A673 (cell line): ENCODE data around the gene KCNMB1.

ENCODE experiments used
- EZH2 ChIP-seq: fragments of 200-600 bp; sonication (generic); IDR thresholded peaks from 2 replicates; pipeline ENCODE4 v1.6.1; 2017; ENCODE audit warnings: borderline replicate concordance, low read depth, mild to moderate bottlenecking, mixed read lengths, antibody characterized with exemption, low read length; ENCODE audit not compliant: poor library complexity, severe bottlenecking
- TF ChIP-seq, protein P1 (sequence below): fragments of 300-800, 200-600 bp; sonication (generic); conservative IDR thresholded peaks from 2 replicates; pipeline ENCODE4 v1.5.1; 2017; ENCODE audit warnings: low read depth, mild to moderate bottlenecking, antibody characterized with exemption, low read length, moderate library complexity, mixed read lengths

- TF ChIP-seq, protein P1, sequence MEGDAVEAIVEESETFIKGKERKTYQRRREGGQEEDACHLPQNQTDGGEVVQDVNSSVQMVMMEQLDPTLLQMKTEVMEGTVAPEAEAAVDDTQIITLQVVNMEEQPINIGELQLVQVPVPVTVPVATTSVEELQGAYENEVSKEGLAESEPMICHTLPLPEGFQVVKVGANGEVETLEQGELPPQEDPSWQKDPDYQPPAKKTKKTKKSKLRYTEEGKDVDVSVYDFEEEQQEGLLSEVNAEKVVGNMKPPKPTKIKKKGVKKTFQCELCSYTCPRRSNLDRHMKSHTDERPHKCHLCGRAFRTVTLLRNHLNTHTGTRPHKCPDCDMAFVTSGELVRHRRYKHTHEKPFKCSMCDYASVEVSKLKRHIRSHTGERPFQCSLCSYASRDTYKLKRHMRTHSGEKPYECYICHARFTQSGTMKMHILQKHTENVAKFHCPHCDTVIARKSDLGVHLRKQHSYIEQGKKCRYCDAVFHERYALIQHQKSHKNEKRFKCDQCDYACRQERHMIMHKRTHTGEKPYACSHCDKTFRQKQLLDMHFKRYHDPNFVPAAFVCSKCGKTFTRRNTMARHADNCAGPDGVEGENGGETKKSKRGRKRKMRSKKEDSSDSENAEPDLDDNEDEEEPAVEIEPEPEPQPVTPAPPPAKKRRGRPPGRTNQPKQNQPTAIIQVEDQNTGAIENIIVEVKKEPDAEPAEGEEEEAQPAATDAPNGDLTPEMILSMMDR = no peak
- TF ChIP-seq EZH2 = no peak
Observed at GRCh38 chr5:170366276-170366675, 22.9 kb downstream of the KCNMB1 start.
